ENCODE measurements around the gene GRHPR.
"Not testable (repeated sequence)": the region's sequence is repeated elsewhere in the genome, so short reads cannot be mapped to it uniquely, and the experiment has no call there.

The GRHPR gene

GRCh38 chr9:37454238-37454637, 31.7 kb downstream of the GRHPR start:
- Histone ChIP-seq H3K36me3 (ENCODE audit: insufficient read depth, low read length) (peaks cover 9% of the 10 kb centered on the region), H3K4me2 (ENCODE audit: low read length) (no peak overlapping the region), H3K9me3 (replicated peaks; ENCODE audit: low read length) (no peaks in the 10 kb centered on the region), H3K4me1 (ENCODE audit: control insufficient read depth, insufficient read depth, low read length) (peaks cover 3% of the 10 kb centered on the region), H3K9ac (ENCODE audit: low read depth, low read length) (no peak overlapping the region), H3K4me3 (ENCODE audit: low read length) (no peak overlapping the region), H3K27me3 (ENCODE audit: control insufficient read depth, insufficient read depth, low read length) (no peaks in the 10 kb centered on the region)

GRCh38 chr9:37455884-37456647, 33.6 kb downstream of the GRHPR start:
- peaks cover 6% of the 10 kb centered on the region for H3K36me3 ChIP-seq (ENCODE audit: insufficient read depth, low read length)
- H3K4me3 ChIP-seq (ENCODE audit: low read length) = no peak overlapping the region
- H3K9me3 ChIP-seq (replicated peaks; ENCODE audit: low read length) = no peaks in the 10 kb centered on the region
- H3K27me3 ChIP-seq (ENCODE audit: control insufficient read depth, insufficient read depth, low read length) = no peaks in the 10 kb centered on the region
- H3K9ac ChIP-seq (ENCODE audit: low read depth, low read length) = no peak overlapping the region
- H3K4me2 ChIP-seq (ENCODE audit: low read length) = no peak overlapping the region
- peaks cover 3% of the 10 kb centered on the region for H3K4me1 ChIP-seq (ENCODE audit: control insufficient read depth, insufficient read depth, low read length)

- Histone ChIP-seq H3K4me1 (ENCODE audit: control insufficient read depth, insufficient read depth, low read length) (peaks cover under 1% of the 10 kb centered on the region), H3K4me3 (ENCODE audit: low read length) (no peak overlapping the region), H3K36me3 (ENCODE audit: insufficient read depth, low read length) (peaks cover 6% of the 10 kb centered on the region), H3K9me3 (replicated peaks; ENCODE audit: low read length) (no peaks in the 10 kb centered on the region), H3K4me2 (ENCODE audit: low read length) (no peak overlapping the region), H3K9ac (ENCODE audit: low read depth, low read length) (no peak overlapping the region), H3K27me3 (ENCODE audit: control insufficient read depth, insufficient read depth, low read length) (no peaks in the 10 kb centered on the region)
Observed at GRCh38 chr9:37456817-37457216, 34.3 kb downstream of the GRHPR start.

- peak overlapping the region; percentile 91 for H3K4me3 ChIP-seq (ENCODE audit: low read length)
- no peaks in the 10 kb centered on the region for H3K9me3 ChIP-seq (replicated peaks; ENCODE audit: low read length)
- H3K9ac ChIP-seq (ENCODE audit: low read depth, low read length) = peak overlapping the region; percentile 96
- H3K36me3 ChIP-seq (ENCODE audit: insufficient read depth, low read length) = no peaks in the 10 kb centered on the region
- H3K4me2 ChIP-seq (ENCODE audit: low read length) = peak overlapping the region; percentile 91
- H3K4me1 ChIP-seq (ENCODE audit: control insufficient read depth, insufficient read depth, low read length) = peaks cover 14% of the 10 kb centered on the region
- H3K27me3 ChIP-seq (ENCODE audit: control insufficient read depth, insufficient read depth, low read length) = no peaks in the 10 kb centered on the region
Observed at GRCh38 chr9:37464006-37464405, 41.5 kb downstream of the GRHPR start.

GRCh38 chr9:37464426-37465248, 42.1 kb downstream of the GRHPR start:
- H3K4me2 ChIP-seq (ENCODE audit: low read length) = peak overlapping the region; percentile 91
- H3K4me3 ChIP-seq (ENCODE audit: low read length) = peak overlapping the region; percentile 91
- no peaks in the 10 kb centered on the region for H3K36me3 ChIP-seq (ENCODE audit: insufficient read depth, low read length)
- no peaks in the 10 kb centered on the region for H3K27me3 ChIP-seq (ENCODE audit: control insufficient read depth, insufficient read depth, low read length)
- H3K4me1 ChIP-seq (ENCODE audit: control insufficient read depth, insufficient read depth, low read length) = peaks cover 14% of the 10 kb centered on the region
- peak overlapping the region; percentile 96 for H3K9ac ChIP-seq (ENCODE audit: low read depth, low read length)
- H3K9me3 ChIP-seq (replicated peaks; ENCODE audit: low read length) = no peaks in the 10 kb centered on the region

GRCh38 chr9:37465249-37466036, 42.9 kb downstream of the GRHPR start, which contains the start of gene ZBTB5:
ZBTB5 (minus strand) TSS chr9:37465450; CDS start chr9:37442551, 22,899 bp downstream.
- H3K4me2 ChIP-seq (ENCODE audit: low read length) = peak within 1 kb of the TSS; percentile 97
- no peaks in the 10 kb centered on the region for H3K27me3 ChIP-seq (ENCODE audit: control insufficient read depth, insufficient read depth, low read length)
- peak within 1 kb of the TSS; percentile 91 for H3K4me3 ChIP-seq (ENCODE audit: low read length)
- H3K4me1 ChIP-seq (ENCODE audit: control insufficient read depth, insufficient read depth, low read length) = peaks cover 14% of the 10 kb centered on the region
- no peaks in the 10 kb centered on the region for H3K36me3 ChIP-seq (ENCODE audit: insufficient read depth, low read length)
- peak within 1 kb of the TSS; percentile 96 for H3K9ac ChIP-seq (ENCODE audit: low read depth, low read length)
- no peaks in the 10 kb centered on the region for H3K9me3 ChIP-seq (replicated peaks; ENCODE audit: low read length)

- H3K9ac ChIP-seq (ENCODE audit: low read depth, low read length) = peak overlapping the region; percentile 86
- peaks cover 14% of the 10 kb centered on the region for H3K4me1 ChIP-seq (ENCODE audit: control insufficient read depth, insufficient read depth, low read length)
- peak overlapping the region; percentile 91 for H3K4me3 ChIP-seq (ENCODE audit: low read length)
Observed at GRCh38 chr9:37466037-37466709, 43.7 kb downstream of the GRHPR start.

GRCh38 chr9:37467530-37467929, 45.0 kb downstream of the GRHPR start:
- peaks cover 19% of the 10 kb centered on the region for H3K4me1 ChIP-seq (ENCODE audit: control insufficient read depth, insufficient read depth, low read length)
- H3K9ac ChIP-seq (ENCODE audit: low read depth, low read length); H3K4me2 ChIP-seq (ENCODE audit: low read length); H3K36me3 ChIP-seq (ENCODE audit: insufficient read depth, low read length); H3K9me3 ChIP-seq (replicated peaks; ENCODE audit: low read length); H3K27me3 ChIP-seq (ENCODE audit: control insufficient read depth, insufficient read depth, low read length); H3K4me3 ChIP-seq (ENCODE audit: low read length): not testable (repeated sequence)

More at GRCh38 chr9:37466037-37466709, 43.7 kb downstream of the GRHPR start:
- no peaks in the 10 kb centered on the region for H3K9me3 ChIP-seq (replicated peaks; ENCODE audit: low read length)
- no peaks in the 10 kb centered on the region for H3K27me3 ChIP-seq (ENCODE audit: control insufficient read depth, insufficient read depth, low read length)
- H3K36me3 ChIP-seq (ENCODE audit: insufficient read depth, low read length) = no peaks in the 10 kb centered on the region
- H3K4me2 ChIP-seq (ENCODE audit: low read length) = peak overlapping the region; percentile 97

- Histone ChIP-seq H3K4me3 (ENCODE audit: low read length) (no peak overlapping the region), H3K9ac (ENCODE audit: low read depth, low read length) (no peak overlapping the region), H3K9me3 (replicated peaks; ENCODE audit: low read length) (no peaks in the 10 kb centered on the region), H3K36me3 (ENCODE audit: insufficient read depth, low read length) (no peaks in the 10 kb centered on the region), H3K4me2 (ENCODE audit: low read length) (no peak overlapping the region), H3K4me1 (ENCODE audit: control insufficient read depth, insufficient read depth, low read length) (peaks cover 12% of the 10 kb centered on the region), H3K27me3 (ENCODE audit: control insufficient read depth, insufficient read depth, low read length) (no peaks in the 10 kb centered on the region)
Observed at GRCh38 chr9:37468620-37469019, 46.1 kb downstream of the GRHPR start.

- H3K4me2 ChIP-seq (ENCODE audit: low read length) = peak overlapping the region; percentile 72
- H3K4me3 ChIP-seq (ENCODE audit: low read length) = peak overlapping the region; percentile 56
- H3K27me3 ChIP-seq (ENCODE audit: control insufficient read depth, insufficient read depth, low read length) = peaks cover 1% of the 10 kb centered on the region
- H3K9me3 ChIP-seq (replicated peaks; ENCODE audit: low read length) = no peaks in the 10 kb centered on the region
- peak overlapping the region; percentile 70 for H3K9ac ChIP-seq (ENCODE audit: low read depth, low read length)
- H3K4me1 ChIP-seq (ENCODE audit: control insufficient read depth, insufficient read depth, low read length) = peaks cover 9% of the 10 kb centered on the region
- H3K36me3 ChIP-seq (ENCODE audit: insufficient read depth, low read length) = no peaks in the 10 kb centered on the region
Observed at GRCh38 chr9:37471942-37472684, 49.6 kb downstream of the GRHPR start.

All from skeletal muscle satellite cell (primary cell).